HG02943 (cell line): ENCODE data around the gene PPFIA2.
A peak's percentile ranks its signal among the peaks of the same experiment; 100 is the strongest.
"Not testable (repeated sequence)": the region's sequence is repeated elsewhere in the genome, so short reads cannot be mapped to it uniquely, and the experiment has no call there.

Experiments used
- ATAC-seq: cut with Tn5 transposase; IDR thresholded peaks from one replicate; pipeline ENCODE4 v1.9.1; 2021; ENCODE audit warnings: mild to moderate bottlenecking, low read depth, moderate library complexity; ENCODE audit not compliant: unreplicated experiment

The PPFIA2 gene

DNA sequence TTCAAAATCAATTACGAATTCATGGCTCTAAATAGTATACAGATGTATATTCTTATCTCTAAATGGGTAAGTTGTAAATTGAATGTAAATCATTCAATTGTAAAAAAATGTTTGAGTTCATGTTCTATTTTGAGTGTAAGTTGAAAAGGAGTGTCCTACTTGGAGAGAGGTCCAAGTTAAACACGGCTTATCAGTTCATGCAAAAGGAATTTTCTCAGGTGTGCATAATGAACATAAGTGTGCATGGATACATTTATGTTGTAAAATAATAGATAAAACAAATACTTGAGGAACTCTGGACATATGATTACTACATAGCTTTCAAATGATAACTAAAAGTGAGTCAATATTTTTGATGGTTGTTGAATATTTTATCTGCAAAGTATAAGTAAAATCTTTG, 79.5 kb downstream of the PPFIA2 start:
- no peak for ATAC-seq

DNA sequence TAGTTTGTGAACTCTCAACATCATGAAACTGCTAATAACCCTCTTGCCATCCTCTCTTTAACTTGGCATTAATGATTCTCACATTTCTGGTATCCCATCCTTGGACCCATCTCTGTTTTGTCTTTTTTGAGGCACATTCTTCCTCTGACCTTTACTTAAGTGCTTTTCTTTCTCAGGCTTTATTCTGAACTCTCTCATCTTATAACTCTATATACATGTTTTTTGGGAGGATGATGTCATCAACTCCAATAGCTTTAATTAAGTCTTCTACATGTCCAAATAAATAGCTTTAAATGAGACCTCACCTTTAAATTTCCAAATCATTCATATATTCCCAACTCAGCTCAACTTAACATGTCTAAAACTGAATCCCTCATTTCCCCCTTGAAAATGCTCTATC, 88.4 kb downstream of the PPFIA2 start:
- ATAC-seq: no peak

DNA sequence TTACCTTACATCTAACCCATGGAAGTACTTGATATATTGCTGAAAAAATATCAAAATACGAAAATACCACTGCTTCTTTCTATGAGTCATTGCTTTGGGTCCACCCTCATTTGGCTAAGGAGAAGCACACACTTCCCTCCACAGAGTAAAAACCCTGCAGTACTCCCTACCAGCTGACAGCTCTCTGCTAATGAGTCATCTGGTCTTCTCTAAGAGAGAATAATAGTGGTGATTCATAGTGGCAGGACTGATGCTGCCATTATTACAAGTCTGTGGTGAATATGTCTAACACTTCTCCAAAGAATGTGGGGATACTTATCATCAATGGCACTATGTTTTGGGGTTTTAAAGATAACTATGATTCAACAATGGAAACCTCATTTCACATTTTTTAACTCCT, 90.7 kb downstream of the PPFIA2 start:
- no peak for ATAC-seq

DNA sequence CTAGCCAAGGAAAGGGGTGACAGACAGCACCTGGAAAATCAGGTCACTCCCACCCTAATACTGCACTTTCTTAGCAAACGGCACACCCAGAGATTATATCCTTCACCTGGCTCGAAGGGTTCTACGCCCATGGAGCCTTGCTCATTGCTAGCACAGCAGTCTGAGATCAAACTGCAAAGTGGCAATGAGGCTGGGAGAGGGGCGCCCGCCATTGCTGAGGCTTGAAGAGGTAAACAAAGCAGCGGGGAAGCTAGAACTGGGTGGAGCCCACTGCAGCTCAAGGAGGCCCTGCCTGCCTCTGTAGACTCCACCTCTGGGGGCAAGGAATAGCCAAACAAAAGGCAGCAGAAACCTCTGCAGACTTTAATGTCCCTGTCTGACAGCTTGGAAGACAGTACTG, 99.8 kb downstream of the PPFIA2 start:
- ATAC-seq: not testable (repeated sequence)

DNA sequence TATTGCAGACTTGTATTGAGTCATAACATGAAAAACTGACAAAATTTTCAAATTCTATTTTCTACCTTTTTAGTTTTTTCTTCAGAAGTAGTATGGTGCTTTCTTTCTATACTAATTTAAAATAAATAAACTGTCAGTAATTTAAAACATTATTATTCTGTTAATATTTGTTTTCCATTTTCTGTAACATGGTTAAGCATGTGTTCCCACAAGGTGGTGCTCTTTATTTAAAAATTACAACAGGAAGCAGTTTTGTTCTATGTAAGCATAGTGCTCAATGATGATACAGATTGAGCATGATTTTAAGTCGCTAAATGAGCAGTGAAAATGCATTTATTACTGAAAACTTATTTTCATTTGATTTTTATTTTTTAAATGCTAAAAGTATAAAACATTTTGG, 114.6 kb downstream of the PPFIA2 start:
- peak; percentile 70 for ATAC-seq

DNA sequence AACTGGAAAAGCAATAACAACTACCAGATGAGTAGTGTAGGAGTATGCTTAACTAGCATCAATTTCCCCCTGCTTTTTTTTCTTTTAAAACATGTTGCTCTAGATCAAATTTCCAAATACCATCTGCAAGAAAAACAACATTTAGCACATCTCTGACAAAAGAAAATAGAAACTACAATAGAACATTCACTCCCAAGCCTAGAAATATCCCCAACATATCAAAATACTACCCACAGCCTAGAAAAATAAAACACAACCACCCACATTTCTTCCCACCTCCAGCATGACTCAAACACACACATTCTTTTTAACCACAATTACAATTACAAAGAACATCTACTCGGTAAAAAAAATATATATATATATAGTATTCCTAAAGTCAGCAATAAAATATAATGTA, 120.0 kb downstream of the PPFIA2 start:
- no peak for ATAC-seq

DNA sequence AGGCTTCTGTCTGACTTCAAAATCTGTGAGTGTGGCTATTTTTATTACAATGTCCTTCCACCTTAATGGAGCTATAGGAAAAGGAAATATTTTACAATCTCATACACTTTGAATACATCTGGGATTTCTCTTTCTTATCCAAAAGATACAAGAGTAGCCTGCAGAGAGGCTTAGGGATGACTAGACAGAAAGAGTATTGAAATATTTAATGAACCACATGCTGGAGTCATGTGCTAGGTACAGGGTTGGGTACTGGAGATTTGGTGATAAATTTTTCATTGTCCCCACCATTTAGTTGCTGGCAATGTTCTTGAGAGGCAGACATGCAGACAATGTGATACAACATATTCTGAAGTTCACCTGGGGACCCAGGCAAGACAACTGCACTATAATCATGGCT, 126.0 kb downstream of the PPFIA2 start:
- ATAC-seq: no peak

DNA sequence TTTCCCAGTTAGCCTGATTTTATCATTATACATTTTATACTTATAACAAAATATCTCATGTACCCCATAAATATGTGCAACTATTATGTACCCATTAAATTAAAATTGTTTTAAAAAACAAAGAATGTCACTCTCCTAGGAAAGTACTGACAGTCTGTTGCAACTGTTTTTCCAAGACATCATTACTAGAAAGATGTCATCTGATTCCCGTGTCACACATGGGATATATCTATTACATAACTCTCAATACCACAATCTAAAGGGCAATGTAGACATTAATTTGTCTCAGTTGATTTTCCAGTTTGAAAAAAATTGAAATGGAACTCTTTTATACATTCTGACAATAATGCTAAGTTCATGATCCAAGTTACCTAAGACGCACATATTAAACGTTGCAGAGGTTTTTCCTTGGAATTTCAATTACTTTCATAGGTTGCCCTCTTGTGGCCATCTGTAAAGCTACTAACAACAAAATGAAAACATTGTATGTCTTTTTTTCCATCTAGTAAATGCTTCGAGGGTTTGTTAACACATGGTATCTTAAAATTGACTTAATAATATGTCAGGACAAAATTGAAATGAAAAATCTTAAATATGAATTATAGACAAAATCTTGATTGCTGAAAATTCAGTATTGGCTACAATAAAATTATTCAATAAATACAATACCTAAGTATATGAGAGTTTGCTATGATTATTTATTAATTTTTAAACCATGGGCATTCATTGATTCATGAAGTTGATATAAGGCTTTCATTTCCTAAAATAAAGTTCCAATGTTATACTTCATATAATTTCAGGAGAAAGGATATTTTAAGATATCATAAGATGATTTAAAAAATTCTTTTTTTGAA, 131.6 kb downstream of the PPFIA2 start:
- ATAC-seq: no peak

DNA sequence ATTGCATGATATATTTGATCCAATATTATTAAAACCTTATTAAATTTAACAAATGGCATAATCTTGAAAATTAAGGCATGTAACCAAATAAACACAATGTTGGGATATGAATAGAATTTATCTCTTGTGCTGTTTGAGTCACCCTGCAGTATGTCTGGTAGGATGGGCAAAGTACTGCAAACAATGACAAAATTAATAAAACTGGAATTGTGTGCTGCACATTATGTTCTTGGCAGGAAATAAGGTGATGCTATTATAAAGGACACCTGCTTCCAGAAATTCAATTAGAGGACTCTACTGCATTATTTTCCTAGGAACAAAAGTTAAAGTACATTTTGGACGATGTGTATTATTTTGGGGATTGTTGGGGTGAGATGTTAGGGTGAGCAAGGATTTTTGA, 132.7 kb downstream of the PPFIA2 start:
- no peak for ATAC-seq

DNA sequence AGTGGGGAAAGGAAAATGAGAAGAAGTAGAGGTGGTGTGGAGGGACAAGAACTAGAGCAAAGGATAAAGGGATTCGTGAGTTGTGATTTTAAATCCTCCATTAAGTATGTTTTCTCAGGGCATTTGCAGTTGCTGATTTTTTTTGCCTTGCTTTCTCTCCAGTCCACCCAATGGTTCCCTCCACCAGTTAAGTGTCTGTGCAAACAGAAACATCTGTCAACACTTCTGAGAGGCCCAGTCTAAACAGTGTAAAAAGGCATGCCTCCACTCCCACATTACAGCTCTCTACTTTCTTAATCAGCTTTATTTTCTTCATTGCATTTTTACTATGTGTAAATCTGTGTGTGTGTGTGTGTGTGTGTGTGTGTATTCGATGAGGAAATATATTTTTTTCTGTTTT, 141.2 kb downstream of the PPFIA2 start:
- ATAC-seq: no peak

DNA sequence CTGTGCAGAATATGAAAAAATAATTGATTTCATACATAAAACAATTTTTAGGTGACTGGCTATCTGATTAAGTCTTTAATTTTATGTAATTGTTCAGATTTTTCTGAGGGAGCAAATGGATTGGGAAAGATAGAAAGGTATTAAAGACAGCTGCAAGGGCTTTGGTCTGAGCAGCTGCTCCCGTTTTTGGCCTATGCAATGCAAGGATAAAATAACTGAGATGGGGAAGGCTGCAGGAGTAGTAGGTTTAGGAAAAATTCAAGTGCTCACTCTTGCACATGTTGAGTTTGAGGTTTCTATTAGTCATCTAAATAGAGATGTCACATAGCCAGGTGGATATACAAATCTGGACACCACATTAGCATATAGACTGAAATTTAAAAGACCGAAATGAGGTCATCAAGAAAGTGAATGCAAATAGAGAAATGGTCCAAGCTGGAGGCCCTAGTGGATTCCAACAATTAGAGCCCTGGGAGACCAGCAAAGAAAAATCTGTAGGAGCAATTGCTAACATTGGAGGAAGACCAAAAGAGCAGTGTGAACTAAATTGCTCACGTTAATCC, 144.0 kb downstream of the PPFIA2 start:
- no peak for ATAC-seq

DNA sequence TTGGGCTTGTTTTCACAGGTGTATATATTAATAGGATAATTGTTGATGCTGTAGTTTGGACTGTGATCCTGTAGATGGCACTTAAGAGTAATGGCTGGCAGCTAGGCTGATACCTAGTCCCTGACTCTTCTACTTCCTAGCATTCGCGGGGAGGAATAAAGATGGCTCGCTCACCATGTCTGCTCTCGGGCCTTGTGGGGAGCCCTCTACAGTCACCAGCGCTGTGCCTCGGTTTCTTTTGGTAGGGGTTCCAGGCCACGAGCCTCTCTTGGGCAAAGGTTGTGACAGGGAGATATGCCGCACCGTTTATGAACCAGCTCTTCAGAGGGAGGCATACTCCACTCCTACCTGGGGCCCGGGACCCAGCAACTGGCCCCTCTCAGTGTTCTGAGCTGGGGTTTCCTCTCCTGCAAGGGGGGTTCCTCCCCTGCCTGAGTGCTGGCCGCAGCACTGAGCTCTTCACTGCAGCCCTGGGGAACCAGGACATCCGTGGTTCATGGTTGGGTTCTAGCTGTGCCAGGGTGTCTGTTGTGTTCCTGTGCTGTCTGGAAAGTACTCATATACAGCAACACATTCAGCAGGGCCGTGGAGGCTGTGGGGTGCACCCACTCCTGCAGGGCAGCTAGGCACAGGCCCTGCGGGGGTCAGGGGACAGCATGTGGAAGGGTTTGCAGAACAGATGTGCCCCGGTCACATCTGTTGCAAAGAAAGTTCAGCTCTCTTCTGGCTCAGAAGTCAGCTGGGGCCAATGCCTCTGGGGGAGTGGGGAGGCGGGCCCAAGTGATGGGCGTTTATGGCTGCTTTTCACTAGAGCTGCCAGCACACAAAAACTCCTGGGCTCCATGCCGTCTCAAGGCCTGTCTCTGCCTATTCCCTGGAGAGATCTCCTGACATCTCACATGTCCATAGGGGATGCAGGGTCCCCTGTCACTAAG, 147.9 kb downstream of the PPFIA2 start:
- ATAC-seq: no peak

DNA sequence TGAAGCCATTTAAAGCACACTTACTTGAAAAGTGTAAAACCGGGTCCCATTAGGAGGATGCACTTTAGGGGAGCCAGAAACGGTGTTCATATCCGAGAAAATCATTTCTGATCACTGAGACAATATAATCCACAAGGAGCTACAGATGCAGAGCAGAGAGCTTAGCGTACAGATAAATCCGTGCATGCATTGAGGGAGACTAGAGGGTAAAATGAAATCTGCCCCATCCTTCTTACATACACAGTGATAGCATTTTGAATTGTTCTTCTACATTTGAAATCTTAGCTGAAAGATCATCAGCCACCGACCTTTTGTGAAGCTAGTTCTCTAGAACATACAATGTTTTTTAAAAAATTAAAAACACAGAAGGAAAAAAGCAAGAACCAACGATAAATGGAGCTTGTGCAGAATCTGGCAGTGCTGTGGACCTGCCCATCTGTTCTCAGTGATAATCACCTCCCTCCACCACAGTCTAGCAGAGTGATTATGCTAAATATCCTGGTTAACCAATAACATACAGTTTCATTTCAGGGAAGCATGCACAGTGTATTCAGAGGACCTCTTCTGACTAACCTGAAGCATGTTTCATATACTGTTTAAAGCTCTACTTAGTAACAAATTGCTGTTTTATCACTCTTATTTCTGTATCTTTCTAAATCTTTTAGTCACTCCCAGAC, 161.1 kb downstream of the PPFIA2 start:
- ATAC-seq: peak; percentile 91

DNA sequence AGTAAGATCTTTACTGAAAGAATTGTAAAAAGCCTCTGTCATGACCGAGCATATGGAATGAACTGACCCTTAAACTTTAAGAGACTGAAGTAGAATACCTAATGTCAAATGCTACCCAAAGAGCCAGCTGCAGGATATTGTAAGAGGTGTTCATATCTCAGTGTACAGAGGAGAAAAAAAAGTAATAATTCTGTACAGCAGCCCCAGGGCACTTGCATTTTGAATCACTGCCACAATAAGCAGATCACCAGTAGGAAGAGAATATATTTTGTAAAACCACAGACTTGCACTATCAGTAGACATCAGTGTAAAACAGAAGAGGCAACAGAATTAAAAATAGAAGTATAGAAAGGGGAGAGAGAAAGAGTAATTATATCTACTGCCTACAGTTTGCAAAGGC, 162.6 kb downstream of the PPFIA2 start:
- no peak for ATAC-seq

DNA sequence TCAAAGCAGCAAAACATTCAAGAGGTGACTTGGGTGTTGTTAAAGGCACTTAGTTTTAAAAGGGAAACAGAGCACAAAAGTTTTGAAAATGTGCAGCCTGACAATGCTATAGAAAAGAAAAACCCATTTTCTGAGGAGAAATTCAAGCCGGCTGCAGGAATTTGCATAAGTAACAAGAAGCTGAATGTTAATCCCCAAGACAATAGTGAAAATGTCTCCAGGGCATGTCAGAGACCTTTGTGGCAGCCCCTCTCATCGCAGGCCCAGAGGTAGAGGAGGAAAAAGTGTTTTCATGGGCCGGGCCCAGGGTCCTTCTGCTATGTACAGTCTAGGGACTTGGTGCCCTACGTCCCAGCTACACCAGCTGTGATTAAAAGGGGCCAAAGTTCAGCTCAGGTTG, 167.9 kb downstream of the PPFIA2 start:
- no peak for ATAC-seq

DNA sequence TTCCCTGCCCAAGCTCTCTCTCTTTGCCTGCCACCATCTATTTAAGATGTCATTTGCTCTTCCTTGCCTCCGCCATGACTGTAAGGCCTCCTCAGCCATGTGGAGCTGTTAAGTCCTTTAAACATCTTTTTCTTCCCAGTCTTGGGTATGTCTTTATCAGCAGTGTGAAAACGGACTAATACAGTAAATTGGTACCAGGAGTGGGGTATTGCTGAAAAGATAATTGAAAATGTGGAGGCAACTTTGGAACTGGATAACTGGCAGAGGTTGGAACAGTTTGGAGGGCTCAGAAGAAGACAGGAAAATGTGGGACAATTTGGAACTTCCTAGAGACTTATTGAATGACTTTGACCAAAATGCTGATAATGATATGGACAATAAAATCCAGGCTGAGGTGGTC, 168.4 kb downstream of the PPFIA2 start:
- not testable (repeated sequence) for ATAC-seq

DNA sequence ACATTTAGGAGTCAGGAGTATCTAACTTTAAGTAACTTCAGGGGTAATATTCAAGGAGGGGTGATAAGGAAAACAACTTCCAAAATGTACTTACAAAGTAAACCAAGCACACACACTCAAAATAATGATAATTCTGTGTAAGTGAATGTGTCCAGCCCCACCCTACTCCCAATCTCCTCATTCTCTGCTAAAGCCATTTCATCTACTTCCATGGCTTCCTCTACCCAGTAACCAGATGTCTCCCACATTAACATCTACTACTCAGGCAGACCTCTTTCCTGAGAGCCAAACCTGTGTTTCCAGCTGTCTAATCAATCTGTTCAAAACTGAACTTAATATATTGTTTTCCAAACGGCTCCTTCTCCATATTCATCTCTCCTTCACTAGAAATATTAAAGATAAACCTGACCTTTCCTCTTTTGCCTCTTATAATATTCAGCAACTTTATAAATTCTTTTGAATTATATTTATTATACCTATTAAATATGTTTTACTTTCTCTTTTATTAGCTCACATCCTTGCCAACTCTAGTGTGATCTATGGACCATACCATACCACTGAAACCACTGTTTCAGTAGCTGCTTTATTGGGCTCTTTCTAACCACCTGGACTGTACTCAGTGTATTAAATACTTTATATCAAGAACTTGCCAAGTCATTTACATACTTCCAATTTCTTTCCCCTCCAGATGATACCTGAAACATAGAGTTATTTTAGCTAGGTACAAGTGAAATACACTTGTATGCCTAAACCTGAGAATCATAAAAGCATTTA, 170.7 kb downstream of the PPFIA2 start:
- ATAC-seq: no peak

DNA sequence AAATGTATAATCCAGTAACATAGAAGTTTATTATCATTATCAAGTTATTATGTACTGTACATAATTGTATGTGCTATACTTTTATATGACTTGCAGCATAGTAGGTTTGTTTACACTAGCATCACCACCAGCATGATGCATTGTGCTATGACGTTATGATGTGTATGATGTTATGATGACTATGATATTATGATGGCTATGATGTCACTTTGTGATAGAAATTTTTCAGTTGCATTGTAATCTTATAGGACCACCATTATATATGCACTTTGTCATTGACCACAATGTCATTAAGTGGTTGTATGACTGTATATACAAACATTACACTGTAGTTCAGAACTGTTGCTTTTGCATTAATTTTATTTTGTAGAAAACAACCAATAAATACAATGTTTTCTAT, 173.4 kb downstream of the PPFIA2 start:
- no peak for ATAC-seq

DNA sequence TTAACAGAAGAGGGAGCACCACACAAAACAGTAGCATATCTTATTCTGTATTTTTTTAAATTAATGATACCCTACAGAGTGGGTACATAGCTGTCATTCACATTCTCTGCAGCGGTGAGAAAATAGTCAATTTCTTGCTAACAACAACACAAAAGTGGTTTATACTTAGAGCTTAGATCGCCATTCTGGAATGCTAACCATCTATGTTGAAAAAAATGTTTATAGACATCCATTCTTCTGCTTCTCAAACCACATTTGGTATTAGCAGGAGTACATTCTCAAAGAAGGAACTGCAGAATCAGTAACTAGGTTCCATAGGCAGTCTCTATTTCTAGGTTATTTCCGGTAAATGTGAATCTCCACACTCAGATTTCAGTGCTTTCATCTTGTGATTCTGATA, 185.9 kb downstream of the PPFIA2 start:
- ATAC-seq: no peak

DNA sequence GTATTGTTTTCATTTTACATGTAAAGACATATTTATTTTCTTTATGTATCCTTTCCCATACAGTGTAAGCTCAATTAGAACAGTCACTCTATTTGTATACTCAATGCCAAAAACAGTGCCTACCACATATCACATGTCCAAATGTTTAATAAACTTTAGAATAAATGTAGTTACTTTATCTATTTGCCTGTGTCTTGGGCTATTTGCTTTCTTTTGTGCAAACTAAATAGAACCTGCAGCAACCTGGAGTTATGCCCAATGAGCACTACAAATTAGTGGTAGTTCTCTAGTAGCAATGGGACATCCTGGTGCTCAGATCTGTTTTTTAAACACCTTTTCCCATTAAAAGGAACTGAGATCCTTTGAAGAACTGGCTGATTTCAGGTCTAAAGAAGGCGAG, 186.7 kb downstream of the PPFIA2 start:
- ATAC-seq: no peak
